Measurements from ENCODE around the gene ADCY9.

The ADCY9 gene

GRCh38 chr16:4003576-4003975 lies 112.7 kb downstream of the ADCY9 start:
- DNase-seq (ENCODE audit: low spot score): no peak

- DNase-seq (ENCODE audit: low spot score): no peak
These were observed 113.1 kb downstream of the ADCY9 start for GRCh38 chr16:4003166-4003565.

GRCh38 chr16:4002121-4002520 lies 114.1 kb downstream of the ADCY9 start:
- no peak for DNase-seq (ENCODE audit: low spot score)

- peak; percentile 60 for DNase-seq (ENCODE audit: low spot score)
These were observed 116.5 kb downstream of the ADCY9 start for GRCh38 chr16:3999479-4000325.

- no peak for DNase-seq (ENCODE audit: low spot score)
These were observed 117.3 kb downstream of the ADCY9 start for GRCh38 chr16:3998793-3999478.

- no peak for DNase-seq (ENCODE audit: low spot score)
These were observed 118.9 kb downstream of the ADCY9 start for GRCh38 chr16:3997231-3997841.

- DNase-seq (ENCODE audit: low spot score): no peak
These were observed 121.2 kb downstream of the ADCY9 start for GRCh38 chr16:3995001-3995400.

GRCh38 chr16:3993052-3993785 lies 123.0 kb downstream of the ADCY9 start:
- DNase-seq (ENCODE audit: low spot score): no peak

GRCh38 chr16:3992297-3993051 lies 123.8 kb downstream of the ADCY9 start:
- peak; percentile 70 for DNase-seq (ENCODE audit: low spot score)

- DNase-seq (ENCODE audit: low spot score): no peak
These were observed 127.4 kb downstream of the ADCY9 start for GRCh38 chr16:3988824-3989223.

- no peak for DNase-seq (ENCODE audit: low spot score)
These were observed 128.2 kb downstream of the ADCY9 start for GRCh38 chr16:3988011-3988410.

- no peak for DNase-seq (ENCODE audit: low spot score)
These were observed 129.0 kb downstream of the ADCY9 start for GRCh38 chr16:3987231-3987630.

- no peak for DNase-seq (ENCODE audit: low spot score)
These were observed 130.1 kb downstream of the ADCY9 start for GRCh38 chr16:3986235-3986544.

GRCh38 chr16:3984111-3985060 lies 131.9 kb downstream of the ADCY9 start:
- no peak for DNase-seq (ENCODE audit: low spot score)

GRCh38 chr16:3983081-3983520 lies 133.1 kb downstream of the ADCY9 start:
- DNase-seq (ENCODE audit: low spot score): peak; percentile 84

- DNase-seq (ENCODE audit: low spot score): no peak
These were observed 134.0 kb downstream of the ADCY9 start for GRCh38 chr16:3982216-3982615.

GRCh38 chr16:3980253-3981111 lies 135.8 kb downstream of the ADCY9 start:
- no peak for DNase-seq (ENCODE audit: low spot score)

- no peak for DNase-seq (ENCODE audit: low spot score)
These were observed 136.7 kb downstream of the ADCY9 start for GRCh38 chr16:3979518-3979917.

GRCh38 chr16:3979070-3979469 lies 137.2 kb downstream of the ADCY9 start:
- DNase-seq (ENCODE audit: low spot score): no peak

- no peak for DNase-seq (ENCODE audit: low spot score)
These were observed 138.9 kb downstream of the ADCY9 start for GRCh38 chr16:3977376-3977775.
